Caco-2 (cell line): ENCODE measurements around the gene SPACA1. TPM values are rescaled to one million over a fixed set of nuclear protein-coding genes. Genes with fewer than 3 reads are reported as not detected.
"Not testable (repeated sequence)": the region's sequence is repeated elsewhere in the genome, so short reads cannot be mapped to it uniquely, and the experiment has no call there.

Source experiments
- Bru-seq: library from RNA; stranded (reverse); fragments of 400-500 nt; gene quantifications from one replicate; lab custom pipeline; 2021; lab: Mats Ljungman, UMichigan
- BruChase-seq, 2 experiments: library from RNA; stranded (reverse); fragments of 400-500 nt; gene quantifications; one replicate each; lab custom pipeline; 2021; lab: Mats Ljungman, UMichigan
- BruUV-seq: library from RNA; stranded (reverse); fragments of 400-500 nt; replicated peaks from 2 replicates; lab custom pipeline; 2021; lab: Mats Ljungman, UMichigan
- CTCF ChIA-PET: fragments of 300-600 bp; sonication (Branson Sonifier 250); formaldehyde crosslinking; loops from one replicate; lab custom pipeline; 2022; ENCODE audit warnings: antibody characterized with exemption; lab: Charles Lee
- POLR2A ChIA-PET: fragments of 300-600 bp; sonication (Branson Sonifier 250); formaldehyde crosslinking; loops from one replicate; lab custom pipeline; 2022; ENCODE audit warnings: antibody characterized with exemption; lab: Charles Lee
- DNase-seq, 2 experiments: peaks; one replicate each; pipeline versions ENCODE4 v3.0.0 to v3.0.0-alpha.2; 2020 to 2022
- H3K27me3 ChIP-seq: replicated peaks from 2 replicates; pipeline ENCODE4 v1.6.0; 2011; ENCODE audit warnings: low read length; ENCODE audit not compliant: control insufficient read depth, insufficient read depth
- H3K36me3 ChIP-seq: 2 replicates; pipeline ENCODE4 v1.5.1; 2011; ENCODE audit warnings: low read length; ENCODE audit not compliant: control insufficient read depth, insufficient read depth
- H3K4me1 ChIP-seq: fragments of 250-450 bp; sonication (Bioruptor Pico); 2 replicates; pipeline ENCODE4 v1.5.1; 2020; ENCODE audit warnings: mild to moderate bottlenecking
- H3K4me3 ChIP-seq: 2 replicates; pipeline ENCODE4 v1.5.1; 2011; ENCODE audit warnings: low read depth, mild to moderate bottlenecking, control low read depth, low read length
- H3K9me3 ChIP-seq: fragments of 250-450 bp; sonication (Bioruptor Pico); 2 replicates; pipeline ENCODE4 v1.5.1; 2020; ENCODE audit warnings: mild to moderate bottlenecking, moderate library complexity
- H3K27ac Mint-ChIP-seq: one replicate; pipeline ENCODE4 v1.8.0; 2022; ENCODE audit warnings: mixed read lengths; ENCODE audit not compliant: unreplicated experiment
- H3K27me3 Mint-ChIP-seq: one replicate; pipeline ENCODE4 v1.8.0; 2022; ENCODE audit warnings: mixed read lengths; ENCODE audit not compliant: insufficient read depth, unreplicated experiment
- H3K36me3 Mint-ChIP-seq: one replicate; pipeline ENCODE4 v1.8.0; 2022; ENCODE audit warnings: mild to moderate bottlenecking, mixed read lengths; ENCODE audit not compliant: insufficient read depth, unreplicated experiment
- H3K4me1 Mint-ChIP-seq: one replicate; pipeline ENCODE4 v1.8.0; 2022; ENCODE audit warnings: low read depth, mixed read lengths; ENCODE audit not compliant: unreplicated experiment
- H3K4me3 Mint-ChIP-seq: one replicate; pipeline ENCODE4 v1.8.0; 2022; ENCODE audit warnings: mild to moderate bottlenecking, moderate library complexity, mixed read lengths; ENCODE audit not compliant: unreplicated experiment
- H3K9me3 Mint-ChIP-seq: one replicate; pipeline ENCODE4 v1.8.0; 2022; ENCODE audit warnings: mixed read lengths; ENCODE audit not compliant: unreplicated experiment
- intact Hi-C: fragments of 100-400 bp; cut with micrococcal nuclease; formaldehyde crosslinking; loops from one replicate; pipeline ENCODE4 v1.10.0; 2022; ENCODE audit not compliant: unreplicated experiment
- long read RNA-seq: library from polyadenylated mRNA; stranded (forward); transcript quantifications from one replicate; pipeline ENCODE4 v2.0.0, GENCODE V29; 2022
- total RNA-seq: library from RNA; stranded (reverse); gene quantifications from 2 replicates; pipeline ENCODE4 v1.2.3, GENCODE V29; 2022
- TF ChIP-seq, protein P1 (sequence below), 2 experiments: fragments of 200-600 bp in 1 of 2; IDR thresholded peaks; 1 replicate in 1 of 2; 2 replicates in 1 of 2; pipeline versions ENCODE4 v1.5.1 to v1.8.0; 2011 to 2022; ENCODE audit warnings: antibody characterized with exemption in 1 of 2, control low read depth in 1 of 2, inconsistent platforms in 1 of 2, low read depth in 1 of 2, low read length in 1 of 2, mild to moderate bottlenecking in 1 of 2, moderate library complexity in 1 of 2; ENCODE audit not compliant: insufficient read depth in 1 of 2, severe bottlenecking in 1 of 2, unreplicated experiment in 1 of 2

SPACA1 gene, protein sequence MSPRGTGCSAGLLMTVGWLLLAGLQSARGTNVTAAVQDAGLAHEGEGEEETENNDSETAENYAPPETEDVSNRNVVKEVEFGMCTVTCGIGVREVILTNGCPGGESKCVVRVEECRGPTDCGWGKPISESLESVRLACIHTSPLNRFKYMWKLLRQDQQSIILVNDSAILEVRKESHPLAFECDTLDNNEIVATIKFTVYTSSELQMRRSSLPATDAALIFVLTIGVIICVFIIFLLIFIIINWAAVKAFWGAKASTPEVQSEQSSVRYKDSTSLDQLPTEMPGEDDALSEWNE
- total RNA-seq (not detected in 2 replicates), Bru-seq, nascent RNA (not detected), BruChase-seq, experiment 1, labeled RNA remaining after a 2-hour chase (not detected), BruChase-seq, experiment 2, labeled RNA remaining after a 6-hour chase (not detected)
- long read RNA-seq = 0 reads

DNA sequence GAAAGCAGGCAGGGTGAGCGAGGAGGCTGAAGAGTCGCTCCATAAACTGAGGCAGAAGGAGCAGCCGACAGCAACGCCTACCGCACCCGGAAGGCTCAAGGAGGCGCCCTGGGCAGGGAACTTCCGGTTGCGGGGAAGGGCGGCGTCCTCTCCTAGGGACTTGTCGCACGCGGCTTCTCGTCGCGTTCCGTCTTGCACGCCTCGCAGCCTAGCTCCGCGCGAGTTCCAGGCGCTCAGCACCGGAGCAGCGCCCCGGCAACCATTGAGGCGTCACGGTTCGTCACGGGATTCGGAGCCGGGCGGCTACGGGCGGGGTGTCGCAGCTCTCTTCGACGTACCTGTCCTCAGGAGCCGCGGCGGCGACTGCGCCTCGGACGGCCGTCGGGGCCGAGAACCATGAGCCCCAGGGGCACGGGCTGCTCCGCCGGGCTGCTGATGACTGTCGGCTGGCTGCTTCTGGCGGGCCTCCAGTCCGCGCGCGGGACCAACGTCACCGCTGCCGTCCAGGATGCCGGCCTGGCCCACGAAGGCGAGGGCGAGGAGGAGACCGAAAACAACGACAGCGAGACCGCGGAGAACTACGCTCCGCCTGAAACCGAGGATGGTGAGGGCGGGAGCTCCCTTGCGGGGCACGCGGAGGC, at the start of gene SPACA1:
TSS of gene SPACA1 (plus strand) at position 332 of the 641 bp plus-strand sequence. CDS start at position 397, 65 bp downstream.
- no peak within 1 kb of the TSS for H3K4me3 ChIP-seq
- no peaks in the 10 kb centered on the region for H3K36me3 ChIP-seq
- no peak for DNase-seq
- no peaks in the 10 kb centered on the region for H3K9me3 ChIP-seq
- TF ChIP-seq, protein P1, sequence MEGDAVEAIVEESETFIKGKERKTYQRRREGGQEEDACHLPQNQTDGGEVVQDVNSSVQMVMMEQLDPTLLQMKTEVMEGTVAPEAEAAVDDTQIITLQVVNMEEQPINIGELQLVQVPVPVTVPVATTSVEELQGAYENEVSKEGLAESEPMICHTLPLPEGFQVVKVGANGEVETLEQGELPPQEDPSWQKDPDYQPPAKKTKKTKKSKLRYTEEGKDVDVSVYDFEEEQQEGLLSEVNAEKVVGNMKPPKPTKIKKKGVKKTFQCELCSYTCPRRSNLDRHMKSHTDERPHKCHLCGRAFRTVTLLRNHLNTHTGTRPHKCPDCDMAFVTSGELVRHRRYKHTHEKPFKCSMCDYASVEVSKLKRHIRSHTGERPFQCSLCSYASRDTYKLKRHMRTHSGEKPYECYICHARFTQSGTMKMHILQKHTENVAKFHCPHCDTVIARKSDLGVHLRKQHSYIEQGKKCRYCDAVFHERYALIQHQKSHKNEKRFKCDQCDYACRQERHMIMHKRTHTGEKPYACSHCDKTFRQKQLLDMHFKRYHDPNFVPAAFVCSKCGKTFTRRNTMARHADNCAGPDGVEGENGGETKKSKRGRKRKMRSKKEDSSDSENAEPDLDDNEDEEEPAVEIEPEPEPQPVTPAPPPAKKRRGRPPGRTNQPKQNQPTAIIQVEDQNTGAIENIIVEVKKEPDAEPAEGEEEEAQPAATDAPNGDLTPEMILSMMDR (IDR thresholded peaks at IDR 0.05; ENCODE audit: insufficient read depth in 1 of 2, low read depth in 1 of 2, low read length in 1 of 2, severe bottlenecking in 1 of 2, unreplicated experiment in 1 of 2) = no peak
- ChIA-PET CTCF (no interaction called here), POLR2A (no interaction called here)
- Mint-ChIP-seq H3K27ac (peak within 1 kb of the TSS; percentile 52), H3K9me3 (no peaks in the 10 kb centered on the region), H3K4me3 (peak within 1 kb of the TSS; percentile 30), H3K27me3 (peaks cover 2% of the 10 kb centered on the region), H3K4me1 (no peaks in the 10 kb centered on the region), H3K36me3 (no peaks in the 10 kb centered on the region)
- H3K4me1 ChIP-seq = no peaks in the 10 kb centered on the region
- intact Hi-C loops = no loop called here
- no TSS peak for BruUV-seq
- H3K27me3 ChIP-seq = no peaks in the 10 kb centered on the region

DNA sequence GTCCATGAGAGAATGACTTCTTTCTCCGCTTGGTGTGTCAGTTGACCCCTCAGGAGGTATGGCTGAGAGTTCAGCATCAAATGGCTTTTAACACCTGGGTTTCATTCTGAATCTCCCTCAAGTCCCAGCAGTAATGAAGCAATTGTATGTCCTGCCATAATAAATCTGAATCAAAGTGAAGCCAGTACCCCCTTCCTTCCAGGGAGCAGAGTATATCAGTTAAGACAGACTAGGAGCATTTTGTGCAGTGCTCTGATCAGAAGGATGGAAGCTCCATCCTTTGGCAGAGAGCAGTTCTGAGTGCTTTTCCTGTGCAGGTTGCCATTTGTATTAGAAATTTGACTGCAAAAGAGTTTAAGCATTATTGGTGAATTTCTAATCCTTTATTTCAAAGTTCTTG, 46.9 kb upstream of the SPACA1 start:
- ChIA-PET POLR2A (no interaction called here), CTCF (no interaction called here)
- H3K9me3 Mint-ChIP-seq = no peaks in the 10 kb centered on the region
- no peak overlapping the region for H3K27ac Mint-ChIP-seq
- Histone ChIP-seq H3K4me3 (no peak overlapping the region), H3K36me3 (no peaks in the 10 kb centered on the region), H3K4me1 (no peaks in the 10 kb centered on the region), H3K27me3 (no peaks in the 10 kb centered on the region), H3K9me3 (no peaks in the 10 kb centered on the region)
- no peak overlapping the region for H3K4me3 Mint-ChIP-seq
- no peaks in the 10 kb centered on the region for H3K36me3 Mint-ChIP-seq
- DNase-seq = no peak
- TF ChIP-seq, protein P1 (IDR thresholded peaks at IDR 0.05; ENCODE audit: insufficient read depth in 1 of 2, low read depth in 1 of 2, low read length in 1 of 2, severe bottlenecking in 1 of 2, unreplicated experiment in 1 of 2) = no peak
- H3K4me1 Mint-ChIP-seq = no peaks in the 10 kb centered on the region
- no TSS peak for BruUV-seq
- intact Hi-C loops = no loop called here
- peaks cover 2% of the 10 kb centered on the region for H3K27me3 Mint-ChIP-seq

DNA sequence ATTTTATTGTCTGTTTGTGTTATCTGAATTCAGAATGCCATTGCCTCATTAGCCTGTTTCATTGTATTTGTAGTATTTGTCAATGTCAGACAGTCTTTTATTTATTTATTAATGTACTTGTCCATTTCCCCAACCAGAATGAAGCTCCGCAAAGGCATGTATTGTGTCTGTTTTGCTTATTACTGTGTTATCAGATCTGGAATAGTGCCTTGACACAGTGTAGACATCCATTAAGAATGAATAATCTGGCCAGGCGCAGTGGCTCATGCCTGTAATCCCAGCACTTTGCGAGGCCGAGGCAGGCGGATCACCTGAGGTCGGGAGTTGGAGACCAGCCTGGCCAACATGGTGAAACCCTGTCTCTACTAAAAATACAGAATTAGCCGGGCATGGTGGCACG, 46.4 kb upstream of the SPACA1 start:
- POLR2A ChIA-PET, H3K4me3 Mint-ChIP-seq, H3K9me3 Mint-ChIP-seq, DNase-seq, H3K4me1 ChIP-seq, H3K36me3 ChIP-seq, intact Hi-C loops, CTCF ChIA-PET, H3K9me3 ChIP-seq, H3K36me3 Mint-ChIP-seq, H3K4me1 Mint-ChIP-seq, H3K27me3 ChIP-seq, BruUV-seq, H3K27ac Mint-ChIP-seq, H3K27me3 Mint-ChIP-seq, H3K4me3 ChIP-seq: not testable (repeated sequence)
